A549 (cell line): ENCODE data around the gene CCNG2.

Source experiments
- CEBPB ChIP-seq, 2 experiments: fragments of >200 bp in 1 of 2; sonication (Bioruptor Twin) in 1 of 2; formaldehyde crosslinking in 1 of 2; IDR thresholded peaks; 2 replicates each; pipeline ENCODE4 v1.6.1; 2012 to 2016
- CTCF ChIP-seq: fragments of >200 bp; sonication (Bioruptor Twin); formaldehyde crosslinking; IDR thresholded peaks from 3 replicates; pipeline ENCODE4 v1.5.1; 2016
- EHMT2 ChIP-seq: fragments of 200-600 bp; sonication (generic); IDR thresholded peaks from 2 replicates; pipeline ENCODE4 v1.6.1; 2016; ENCODE audit warnings: antibody characterized with exemption, low read depth, mild to moderate bottlenecking, moderate library complexity
- HDAC2 ChIP-seq: fragments of 200-600 bp; sonication (generic); IDR thresholded peaks from 2 replicates; pipeline ENCODE4 v1.6.1; 2016
- JUN ChIP-seq, 2 experiments: fragments of >200 bp; sonication (Bioruptor Twin); formaldehyde crosslinking; IDR thresholded peaks; 2 replicates in 1 of 2; 3 replicates in 1 of 2; pipeline ENCODE4 v1.6.1; 2016 to 2017
- KDM1A ChIP-seq: fragments of 200-600 bp; sonication (generic); IDR thresholded peaks from 2 replicates; pipeline ENCODE4 v1.6.1; 2016; ENCODE audit warnings: low read depth, mild to moderate bottlenecking
- MYC ChIP-seq: IDR thresholded peaks from 2 replicates; pipeline ENCODE4 v1.6.1; 2012; ENCODE audit warnings: mild to moderate bottlenecking, inconsistent platforms, low read length, improper control_type of control experiment, borderline replicate concordance
- POLR2A ChIP-seq: IDR thresholded peaks from 2 replicates; pipeline ENCODE4 v1.6.1; 2012; ENCODE audit warnings: mild to moderate bottlenecking, low read length
- REST ChIP-seq: fragments of 200-600 bp; sonication (generic); IDR thresholded peaks from 2 replicates; pipeline ENCODE4 v1.6.1; 2016; ENCODE audit warnings: antibody characterized with exemption, mild to moderate bottlenecking, moderate library complexity
- SMC3 ChIP-seq: fragments of >200 bp; sonication (Bioruptor Twin); formaldehyde crosslinking; IDR thresholded peaks from 3 replicates; pipeline ENCODE4 v1.6.1; 2018; ENCODE audit warnings: inconsistent platforms
- USF2 ChIP-seq: fragments of 450-650 bp; IDR thresholded peaks from 2 replicates; pipeline ENCODE4 v1.6.1; 2014; ENCODE audit warnings: antibody characterized with exemption

- TF ChIP-seq USF2 = no peak
- TF ChIP-seq HDAC2 = no peak
- TF ChIP-seq REST = no peak
- TF ChIP-seq POLR2A = no peak
- TF ChIP-seq CTCF = no peak
- TF ChIP-seq SMC3 = no peak
- TF ChIP-seq EHMT2 = no peak
- no peak for TF ChIP-seq JUN (IDR thresholded peaks at IDR 0.05)
- TF ChIP-seq MYC = no peak
- no peak for TF ChIP-seq KDM1A
- TF ChIP-seq CEBPB (IDR thresholded peaks at IDR 0.05) = no peak
Observed at GRCh38 chr4:77179519-77179918, 22.5 kb downstream of the CCNG2 start.
